GM21367 (cell line): Measurements from ENCODE around the gene BCAP31.
A peak's percentile ranks its signal among the peaks of the same experiment; 100 is the strongest.
"Not testable (repeated sequence)": the region's sequence is repeated elsewhere in the genome, so short reads cannot be mapped to it uniquely, and the experiment has no call there.

Experiments used
- ATAC-seq: cut with Tn5 transposase; IDR thresholded peaks from one replicate; pipeline ENCODE4 v1.9.1; 2021; ENCODE audit not compliant: unreplicated experiment

BCAP31 gene

DNA sequence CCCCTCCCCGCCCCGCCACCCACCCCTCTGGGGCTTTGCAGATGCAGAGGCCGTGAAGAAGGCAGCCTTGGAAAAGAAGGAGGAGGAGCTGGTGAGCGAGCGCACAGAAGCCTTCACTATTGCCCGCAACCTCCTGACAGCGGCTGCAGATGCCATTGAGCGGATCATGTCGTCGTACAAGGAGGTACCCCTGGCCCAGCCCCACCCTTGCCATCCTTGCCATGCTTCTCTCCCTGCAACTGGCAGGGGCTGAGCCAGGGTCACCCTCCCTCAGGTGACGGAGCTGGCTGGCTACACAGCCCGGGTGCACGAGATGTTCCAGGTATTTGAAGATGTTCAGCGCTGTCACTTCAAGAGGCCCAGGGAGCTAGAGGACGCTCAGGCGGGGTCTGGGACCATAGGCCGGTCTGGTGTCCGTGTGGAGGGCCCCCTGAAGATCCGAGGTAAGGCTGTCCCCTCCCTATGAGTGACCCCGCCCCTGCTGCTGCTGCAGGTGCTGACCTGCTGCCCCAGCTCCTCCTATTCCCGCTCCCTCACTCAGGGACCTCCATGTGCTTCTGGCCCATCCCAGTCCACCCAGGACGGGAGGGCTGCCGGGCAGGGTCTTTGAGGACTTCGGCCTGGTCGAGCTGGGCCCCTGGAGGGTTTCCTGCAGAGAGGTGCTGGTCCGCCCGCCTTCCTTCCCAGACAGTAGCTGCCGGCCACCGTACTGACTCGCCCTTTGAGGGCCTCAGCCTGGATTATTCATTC is 12.1 kb upstream of the BCAP31 start:
- no peak for ATAC-seq

DNA sequence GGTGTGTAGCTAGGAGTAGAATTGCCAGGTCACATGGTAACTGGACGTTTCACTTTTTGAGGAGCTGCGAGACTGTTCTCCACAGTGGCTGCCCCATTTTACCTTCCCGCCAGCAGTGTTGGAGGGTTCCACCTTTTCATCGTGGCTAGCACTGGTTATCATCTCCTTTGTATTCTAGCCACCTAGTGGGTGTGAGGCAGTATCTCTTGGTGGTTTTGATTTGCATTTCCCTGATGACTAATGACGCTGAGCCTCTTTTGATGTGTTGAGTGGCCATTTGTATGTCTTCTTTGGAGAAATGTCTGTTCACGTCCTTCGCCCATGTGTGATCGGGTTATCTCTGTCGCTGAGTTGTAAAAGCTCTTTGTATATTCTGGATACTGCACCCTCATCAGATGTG is 11.1 kb upstream of the BCAP31 start:
- no peak for ATAC-seq

DNA sequence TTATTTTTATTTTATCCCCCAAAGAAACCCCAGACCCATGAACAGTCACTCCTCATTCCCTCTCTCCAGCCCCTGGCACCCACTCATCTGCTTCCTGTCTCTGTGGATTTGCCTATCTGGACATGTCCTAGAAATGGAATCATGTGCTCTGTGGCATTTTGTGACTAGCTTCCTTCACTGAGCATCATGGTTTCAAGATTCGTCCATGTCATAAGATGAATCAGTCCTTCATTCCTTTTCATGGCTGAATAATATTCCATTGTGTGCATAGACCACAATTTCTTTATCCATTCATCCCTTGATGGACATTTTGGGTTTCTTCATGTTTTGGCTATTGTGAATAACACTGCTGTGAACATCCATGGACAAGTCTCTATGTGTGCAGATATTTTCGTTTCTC is 10.7 kb upstream of the BCAP31 start:
- ATAC-seq = no peak

DNA sequence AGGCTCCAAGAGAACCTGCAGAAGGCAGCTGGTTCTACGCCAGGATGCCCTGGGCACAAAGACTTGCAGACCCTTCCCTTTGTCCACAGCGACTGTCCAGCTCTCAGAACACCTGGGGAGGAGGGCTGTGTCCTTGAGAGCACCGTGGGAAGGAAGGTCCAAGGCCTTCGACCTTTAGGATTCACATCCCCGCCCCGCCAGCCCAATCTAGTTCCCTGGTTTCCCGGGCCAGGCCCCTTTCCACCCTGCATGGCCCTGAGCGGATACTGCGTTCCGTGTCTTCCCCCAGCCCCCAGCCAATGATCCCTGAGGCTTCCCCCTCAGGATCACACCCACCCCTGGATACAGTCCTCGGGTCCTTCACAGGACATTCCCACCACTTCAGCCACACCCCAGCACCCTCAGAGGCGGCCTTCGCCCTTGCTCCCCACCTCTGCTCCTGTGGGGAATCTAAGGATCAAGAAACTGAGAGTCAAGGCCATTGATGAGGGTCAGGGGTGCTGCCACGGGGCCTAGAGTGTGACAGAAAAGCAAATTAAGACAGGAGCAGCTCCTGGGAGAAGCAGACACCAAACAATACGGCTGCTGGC is 9.6 kb upstream of the BCAP31 start:
- ATAC-seq = no peak

DNA sequence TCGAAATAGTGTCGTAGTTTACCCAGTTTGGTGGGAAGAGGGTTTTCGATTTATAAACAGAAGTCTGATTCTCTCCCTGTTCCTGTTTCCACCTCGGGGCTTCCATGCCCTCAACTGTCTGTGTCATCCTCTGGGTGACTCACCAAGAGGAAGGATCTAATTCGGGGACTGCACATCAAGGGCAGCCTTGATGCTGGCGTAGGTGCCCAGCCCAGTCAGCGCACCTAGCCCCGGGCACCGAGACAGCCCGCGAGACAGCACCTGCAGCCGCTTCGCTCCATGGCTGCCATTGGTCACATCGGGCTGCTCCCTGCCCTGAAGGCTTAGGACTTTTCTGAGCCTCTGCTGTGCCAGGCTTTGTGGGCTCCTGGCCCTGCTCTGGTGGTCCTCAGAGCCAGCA is 8.2 kb upstream of the BCAP31 start:
- ATAC-seq = no peak

DNA sequence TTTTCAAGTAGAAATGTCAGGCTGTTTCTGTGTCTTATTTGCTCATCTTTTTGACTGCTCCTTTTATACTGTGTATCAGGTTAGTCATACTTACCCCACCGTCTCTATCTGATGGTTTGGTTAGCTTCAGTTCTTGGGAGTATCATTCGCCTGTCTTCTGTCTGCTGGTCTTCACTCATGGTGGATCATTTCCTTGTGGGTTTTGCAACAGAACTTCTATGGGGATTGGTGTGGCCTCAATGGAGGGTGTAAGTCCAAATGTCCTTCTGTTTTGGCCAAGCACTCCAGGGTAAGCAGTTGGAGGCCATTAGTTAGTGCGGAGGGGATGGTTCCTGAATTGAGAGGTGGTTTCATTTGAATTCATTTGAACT is 7.6 kb upstream of the BCAP31 start:
- ATAC-seq = no peak

DNA sequence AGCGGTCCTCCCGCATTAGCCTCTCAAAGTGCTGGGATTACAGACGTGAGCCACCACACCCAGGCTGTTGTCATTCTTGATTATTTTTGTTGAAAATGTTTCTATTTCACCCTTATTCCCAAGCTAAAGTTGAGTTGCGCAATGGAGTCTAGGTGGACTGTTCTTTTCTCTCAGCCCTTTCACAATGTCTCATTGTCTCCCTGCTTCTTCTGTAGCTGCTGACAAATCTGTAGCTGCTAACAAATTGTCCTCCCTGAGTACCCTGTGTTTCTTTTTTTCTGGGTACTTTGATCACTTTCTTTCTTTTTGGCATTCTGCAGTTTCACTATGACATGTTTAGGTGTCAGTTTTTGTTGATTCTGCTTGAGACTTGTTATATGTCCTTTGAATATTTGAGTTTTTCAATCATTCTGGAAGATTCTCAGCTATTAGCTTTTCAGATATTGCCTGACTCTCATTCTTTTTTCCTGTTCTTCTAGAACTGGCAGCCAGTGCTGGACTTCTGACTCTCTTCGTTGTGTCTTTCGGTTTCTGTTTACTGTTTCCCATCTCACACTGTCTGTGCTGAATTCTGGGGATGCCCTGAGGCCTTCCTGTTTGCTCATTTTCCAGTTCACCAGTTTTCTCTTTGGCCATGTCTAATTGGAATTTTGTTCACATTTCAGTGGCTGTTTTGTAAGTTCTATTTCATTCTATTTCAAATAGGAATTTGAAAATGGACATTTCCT is 7.1 kb upstream of the BCAP31 start:
- ATAC-seq = no peak

DNA sequence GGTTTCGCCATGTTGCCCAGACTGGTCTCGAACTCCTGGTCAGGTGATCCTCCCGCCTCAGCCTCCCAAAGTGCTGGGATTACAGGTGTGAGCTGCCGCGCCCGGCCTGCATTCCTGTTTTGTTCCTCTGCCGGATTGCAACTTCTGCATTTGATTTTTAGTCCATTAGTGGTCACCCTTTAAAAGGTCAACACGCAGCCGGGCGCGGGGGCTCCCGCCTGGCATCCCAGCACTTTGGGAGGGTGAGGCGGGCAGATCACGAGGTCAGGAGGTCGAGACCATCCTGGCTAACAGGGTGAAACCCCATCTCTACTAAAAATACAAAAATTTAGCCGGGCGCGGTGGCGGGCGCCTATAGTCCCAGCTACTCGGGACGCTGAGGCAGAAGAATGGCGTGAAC is 5.9 kb upstream of the BCAP31 start:
- ATAC-seq = not testable (repeated sequence)

DNA sequence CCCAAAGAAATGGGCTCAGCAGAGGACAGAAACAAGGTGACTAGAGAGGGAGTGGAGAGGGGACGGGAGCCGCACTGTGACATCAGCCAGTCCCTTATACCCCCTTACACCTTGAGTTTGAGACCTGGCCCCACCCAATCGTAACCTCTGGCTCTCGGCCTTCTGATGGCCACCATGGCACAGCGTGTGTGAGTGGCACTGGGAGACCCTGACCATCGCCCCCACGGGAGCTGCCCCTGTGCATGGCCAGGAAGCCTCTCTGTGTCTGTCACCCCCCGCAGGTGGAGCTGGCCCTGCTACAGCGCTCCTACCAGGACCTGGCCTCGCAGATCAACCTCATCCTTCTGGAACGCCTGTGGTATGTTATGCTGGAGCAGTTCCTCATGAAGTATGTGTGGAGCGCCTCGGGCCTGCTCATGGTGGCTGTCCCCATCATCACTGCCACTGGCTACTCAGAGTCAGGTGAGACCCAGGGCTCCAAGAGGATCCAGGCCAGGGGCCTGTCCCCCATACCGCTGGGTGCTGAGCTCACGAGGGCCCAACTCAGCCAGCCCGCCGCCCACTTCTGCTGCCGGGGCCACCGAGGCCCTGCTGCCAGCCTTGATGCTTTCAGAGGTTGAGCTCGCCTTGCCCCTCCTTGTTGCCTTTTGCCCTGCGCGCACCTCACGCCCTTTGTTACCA is 4.9 kb upstream of the BCAP31 start:
- no peak for ATAC-seq

DNA sequence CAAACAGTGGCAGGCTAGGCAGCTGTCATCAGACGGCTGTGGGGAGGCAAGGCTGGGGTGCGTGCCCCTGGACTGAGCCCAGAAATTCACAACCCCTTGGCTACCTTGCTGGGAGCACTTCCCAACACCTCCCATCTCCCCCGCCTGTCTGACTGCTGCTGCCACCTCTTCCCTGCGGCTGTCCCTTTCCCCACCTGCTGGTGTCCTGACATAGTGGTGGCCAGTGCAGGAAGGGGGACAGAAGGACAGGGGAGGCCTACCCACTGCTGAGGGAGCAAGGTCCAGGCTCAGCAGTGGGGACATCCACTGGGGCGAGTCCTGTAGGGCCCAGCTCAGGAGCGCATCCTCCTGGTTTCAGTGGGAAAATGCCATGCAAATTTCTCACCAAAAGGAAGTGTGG is 3.9 kb upstream of the BCAP31 start:
- no peak for ATAC-seq

DNA sequence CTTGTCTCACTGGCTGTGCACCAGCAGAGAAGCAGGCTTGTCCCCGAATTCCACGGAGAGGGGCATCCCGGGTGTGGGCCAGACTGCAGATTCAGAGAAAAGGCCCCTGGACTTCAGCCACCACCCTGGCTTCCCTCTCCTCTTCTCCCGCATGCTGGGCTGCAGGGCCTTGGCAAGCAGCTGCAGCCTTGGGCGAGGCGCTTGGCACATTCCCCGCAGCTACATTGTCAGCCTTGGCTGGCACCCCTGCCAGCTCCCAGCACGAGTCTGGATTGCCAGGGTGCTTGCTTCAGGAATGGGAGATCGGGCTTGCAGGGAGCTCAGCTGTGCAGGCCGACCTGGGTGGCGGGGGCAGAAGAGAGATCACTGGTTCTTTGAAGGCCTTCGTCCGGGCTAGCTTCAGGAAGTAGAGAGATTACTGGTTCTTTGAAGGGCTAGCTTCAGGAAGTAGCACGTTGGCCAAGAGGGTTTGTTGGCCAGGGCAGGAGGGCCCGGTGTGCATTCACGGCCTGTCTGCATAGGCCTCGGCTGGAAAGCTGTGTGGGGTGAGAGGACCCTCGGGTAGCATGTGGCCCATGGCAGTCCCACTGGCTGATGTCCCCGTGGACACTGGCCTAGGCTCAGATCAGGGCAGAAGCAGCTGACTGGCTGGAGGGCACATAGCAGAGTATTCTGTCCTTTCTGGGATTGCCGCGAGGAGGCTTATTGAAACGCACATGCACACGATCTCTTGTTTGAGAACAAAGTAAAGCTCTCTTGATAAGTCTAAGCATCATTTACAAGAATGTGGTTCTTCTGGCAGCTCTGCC is 3.1 kb upstream of the BCAP31 start:
- ATAC-seq = no peak

DNA sequence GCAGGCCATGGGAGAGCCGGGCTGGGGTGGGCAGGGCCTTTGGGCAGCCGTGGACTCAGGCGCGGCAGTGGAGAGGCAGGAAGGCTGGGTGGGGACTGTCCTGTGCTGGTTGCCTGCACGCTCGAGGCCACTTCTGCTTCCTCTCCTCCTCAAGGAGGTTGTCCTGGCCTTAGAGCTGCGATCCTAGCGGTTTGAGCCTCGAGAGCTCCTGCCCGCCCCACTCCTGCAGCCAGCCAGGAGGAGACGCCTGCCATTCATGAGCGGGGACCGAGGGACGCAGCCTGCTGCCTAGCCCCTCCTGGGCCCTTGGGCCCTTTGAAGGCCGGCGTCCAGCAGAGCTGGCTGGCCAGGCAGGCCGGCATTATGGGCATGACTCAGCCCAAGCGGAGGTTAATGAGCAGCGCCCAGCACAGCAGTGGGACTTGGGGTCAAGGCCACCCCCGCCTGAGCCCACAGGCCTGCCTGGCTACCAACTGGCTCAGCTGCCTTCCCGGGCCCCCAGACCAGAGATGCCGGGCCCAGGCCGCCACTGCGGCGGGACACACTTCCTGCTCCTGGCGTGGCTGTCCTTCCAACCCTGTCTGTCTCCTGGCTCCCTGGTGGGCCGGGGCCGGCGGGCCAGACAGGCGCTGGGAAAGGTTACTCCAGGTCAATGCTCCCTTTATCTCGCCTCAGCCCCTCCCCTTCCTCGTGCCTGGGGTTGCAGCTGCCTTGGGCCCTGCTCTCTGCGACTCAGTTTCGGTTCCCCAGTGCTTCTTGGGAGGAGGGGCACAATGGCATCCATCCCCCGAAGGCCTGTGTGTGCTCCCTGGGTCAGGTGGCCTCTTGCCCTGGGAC is 2.3 kb upstream of the BCAP31 start:
- peak; percentile 52 for ATAC-seq

DNA sequence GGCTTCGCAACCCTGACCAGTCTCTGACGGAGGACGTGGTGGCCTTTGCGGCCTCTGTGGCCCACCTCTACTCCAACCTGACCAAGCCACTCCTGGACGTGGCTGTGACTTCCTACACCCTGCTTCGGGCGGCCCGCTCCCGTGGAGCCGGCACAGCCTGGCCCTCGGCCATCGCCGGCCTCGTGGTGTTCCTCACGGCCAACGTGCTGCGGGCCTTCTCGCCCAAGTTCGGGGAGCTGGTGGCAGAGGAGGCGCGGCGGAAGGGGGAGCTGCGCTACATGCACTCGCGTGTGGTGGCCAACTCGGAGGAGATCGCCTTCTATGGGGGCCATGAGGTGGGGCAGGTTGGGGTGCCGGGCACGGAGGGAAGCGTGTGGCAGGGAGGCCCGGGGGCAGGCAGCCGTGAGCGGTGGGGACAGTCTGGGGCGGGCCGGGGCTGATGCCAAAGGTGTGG is 1.7 kb upstream of the BCAP31 start:
- ATAC-seq = no peak

DNA sequence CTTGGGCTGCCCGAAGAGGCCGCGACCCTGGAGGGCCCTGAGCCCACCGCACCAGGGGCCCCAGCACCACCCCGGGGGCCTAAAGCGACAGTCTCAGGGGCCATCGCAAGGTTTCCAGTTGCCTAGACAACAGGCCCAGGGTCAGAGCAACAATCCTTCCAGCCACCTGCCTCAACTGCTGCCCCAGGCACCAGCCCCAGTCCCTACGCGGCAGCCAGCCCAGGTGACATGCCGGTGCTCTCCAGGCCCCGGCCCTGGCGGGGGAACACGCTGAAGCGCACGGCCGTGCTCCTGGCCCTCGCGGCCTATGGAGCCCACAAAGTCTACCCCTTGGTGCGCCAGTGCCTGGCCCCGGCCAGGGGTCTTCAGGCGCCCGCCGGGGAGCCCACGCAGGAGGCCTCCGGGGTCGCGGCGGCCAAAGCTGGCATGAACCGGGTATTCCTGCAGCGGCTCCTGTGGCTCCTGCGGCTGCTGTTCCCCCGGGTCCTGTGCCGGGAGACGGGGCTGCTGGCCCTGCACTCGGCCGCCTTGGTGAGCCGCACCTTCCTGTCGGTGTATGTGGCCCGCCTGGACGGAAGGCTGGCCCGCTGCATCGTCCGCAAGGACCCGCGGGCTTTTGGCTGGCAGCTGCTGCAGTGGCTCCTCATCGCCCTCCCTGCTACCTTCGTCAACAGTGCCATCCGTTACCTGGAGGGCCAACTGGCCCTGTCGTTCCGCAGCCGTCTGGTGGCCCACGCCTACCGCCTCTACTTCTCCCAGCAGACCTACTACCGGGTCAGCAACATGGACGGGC is 1.0 kb upstream of the BCAP31 start:
- no peak for ATAC-seq

DNA sequence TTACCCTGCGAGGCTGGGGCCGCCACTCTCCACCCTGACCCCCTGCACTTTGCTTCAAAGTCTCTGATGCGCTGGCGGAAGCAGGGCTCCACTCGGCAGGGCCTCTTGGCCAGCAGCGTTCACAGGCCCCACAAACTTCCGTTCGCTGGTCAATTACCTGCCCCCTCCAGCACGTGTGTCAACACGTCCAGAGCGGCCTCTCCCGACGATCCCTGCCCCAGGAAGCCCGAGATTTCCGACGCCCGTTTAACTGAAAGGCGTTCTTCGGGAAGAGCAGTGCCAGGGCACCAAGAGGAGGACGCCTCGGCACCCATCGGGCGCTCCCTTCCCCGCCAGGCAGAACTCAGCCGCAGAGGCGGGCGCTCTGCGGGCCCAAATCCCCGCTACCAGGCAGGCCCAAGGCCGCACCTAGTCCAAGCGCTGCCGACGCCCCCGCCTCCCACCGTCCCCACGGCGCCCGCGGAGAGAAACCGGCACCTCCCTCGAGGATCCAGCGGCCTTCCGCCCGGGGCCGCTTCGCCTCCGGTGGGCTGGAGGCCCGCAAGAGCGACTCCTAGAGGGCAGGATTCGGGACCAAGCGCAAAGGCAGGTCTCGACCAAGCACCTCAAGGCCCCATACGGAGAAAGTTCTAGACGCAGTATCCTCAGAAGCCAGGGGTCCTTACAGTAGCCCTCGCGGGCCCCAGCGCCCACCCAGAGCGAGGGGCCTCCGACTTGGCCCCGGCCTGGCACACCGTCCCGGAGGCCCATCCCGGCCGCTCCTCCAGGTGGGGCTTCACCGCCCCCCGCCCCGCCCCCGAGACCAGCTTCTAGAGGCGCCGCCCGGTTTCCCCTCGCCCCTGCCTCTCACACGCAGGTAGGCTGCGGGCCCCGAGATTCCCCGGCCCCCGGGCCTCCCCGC is 586 bp downstream of the BCAP31 start:
- peak; percentile 16 for ATAC-seq

DNA sequence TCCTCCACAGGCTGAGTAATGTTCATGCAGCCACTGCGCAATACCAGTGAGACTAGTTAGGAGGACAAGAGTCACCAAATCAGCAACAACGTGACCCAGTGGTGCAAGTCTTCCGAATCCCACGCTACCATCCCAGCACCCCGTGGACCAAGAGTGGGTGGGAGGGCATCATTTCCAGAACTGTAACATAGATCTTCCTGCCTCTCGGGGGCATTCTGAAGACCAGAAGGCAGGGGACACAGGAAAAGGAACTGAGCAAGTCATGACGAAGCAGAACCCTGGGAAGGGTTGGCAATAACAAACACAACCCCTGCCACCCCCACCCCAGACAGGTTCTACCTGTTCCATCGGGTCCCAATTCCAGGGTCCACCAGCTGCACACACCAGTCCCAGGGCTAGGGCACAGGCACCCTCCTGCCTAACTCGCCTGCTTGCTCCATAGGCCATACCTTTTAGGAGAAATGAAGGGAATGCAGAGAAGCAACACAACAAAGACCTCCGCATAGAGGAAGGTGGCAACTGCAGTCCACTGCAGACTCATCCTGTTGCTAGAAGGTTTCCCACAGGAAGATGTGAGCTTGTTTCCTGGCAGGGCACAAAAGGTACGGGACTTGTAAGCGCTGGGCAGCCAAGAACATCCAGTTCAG is 1.4 kb downstream of the BCAP31 start:
- ATAC-seq = no peak

DNA sequence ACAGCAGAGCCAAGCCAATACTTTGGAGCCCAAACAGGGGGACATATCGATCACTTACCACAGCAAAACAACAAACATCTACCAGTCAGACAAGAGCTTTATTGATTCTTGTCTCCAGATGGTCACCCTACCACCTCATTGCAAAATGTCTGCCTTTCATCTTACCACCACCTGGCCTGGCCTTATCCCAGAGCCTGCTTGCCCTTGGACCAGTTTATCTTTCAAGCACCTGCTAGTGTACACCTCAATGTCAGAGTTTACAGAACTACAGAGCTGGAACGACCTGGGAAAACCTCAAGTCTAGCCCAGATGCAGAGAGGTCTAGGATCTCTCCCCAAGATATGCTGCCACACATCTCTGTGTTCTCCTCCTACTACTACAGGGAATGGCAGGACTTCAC is 4.5 kb downstream of the BCAP31 start:
- no peak for ATAC-seq

DNA sequence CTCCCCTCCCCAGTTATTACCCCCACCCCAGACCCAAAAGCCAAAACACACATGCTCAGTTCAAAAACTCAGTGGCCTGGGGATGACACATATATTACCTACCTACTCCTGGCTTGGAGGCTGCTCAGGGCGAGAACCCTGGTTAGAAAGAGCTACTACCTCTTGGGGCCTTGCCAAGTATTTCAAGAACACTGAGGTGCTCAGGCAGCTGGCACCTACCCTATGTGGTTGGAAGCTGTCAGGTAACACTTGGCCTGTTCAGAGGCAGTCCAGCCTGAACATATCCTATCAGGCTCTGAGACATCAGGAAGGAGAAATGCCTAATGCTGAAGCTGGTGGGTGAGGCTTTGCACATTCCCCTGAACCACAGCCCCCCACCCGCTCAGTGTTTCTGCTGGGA is 4.9 kb downstream of the BCAP31 start:
- no peak for ATAC-seq
